GM12878 (cell line): Measurements from ENCODE around the gene ZNF331. TPM values are rescaled to one million over a fixed set of nuclear protein-coding genes. Genes with fewer than 3 reads are reported as not detected.

Source experiments
- ATAC-seq: fragments of 200-7000 bp; cut with Tn5 transposase; 3 replicates; pipeline ENCODE4 v1.9.1; 2020; ENCODE audit warnings: mild to moderate bottlenecking, moderate library complexity
- BruUV-seq: library from RNA; stranded (reverse); fragments of 400-500 nt; replicated peaks from 2 replicates; lab custom pipeline; 2021; lab: Mats Ljungman, UMichigan
- CTCF ChIA-PET: fragments of 300-600 bp; sonication (Branson Sonifier 250); formaldehyde crosslinking; extraction: SDS; loops from one replicate; lab custom pipeline; 2021; ENCODE audit warnings: inconsistent platforms; lab: Yijun Ruan, JAX
- POLR2A ChIA-PET: fragments of 350-600 bp; formaldehyde crosslinking; extraction: SDS; loops from one replicate; lab custom pipeline; 2021; ENCODE audit warnings: inconsistent platforms; lab: Charles Lee
- RAD21 ChIA-PET: fragments of 300-600 bp; sonication (Branson Sonifier 250); formaldehyde crosslinking; loops from one replicate; lab custom pipeline; 2023; ENCODE audit warnings: antibody characterized with exemption; ENCODE audit not compliant: unreplicated experiment; lab: Charles Lee
- SMC1A ChIA-PET: fragments of 300-600 bp; sonication (Branson Sonifier 250); formaldehyde crosslinking; loops from one replicate; lab custom pipeline; 2023; ENCODE audit not compliant: unreplicated experiment, uncharacterized antibody; lab: Charles Lee
- DNase-seq: peaks from one replicate; pipeline ENCODE4 v3.0.0-alpha.2; 2011; ENCODE audit warnings: low read depth, low spot score
- FAIRE-seq: peaks from 3 replicates; lab custom pipeline; 2011; peaks lifted over from hg19 to GRCh38; lab: Jason Lieb, UNC
- H2AFZ ChIP-seq: 2 replicates; pipeline ENCODE4 v1.6.0; 2011; ENCODE audit warnings: low read depth, low read length, control low read depth; ENCODE audit not compliant: control insufficient read depth
- H3K27ac ChIP-seq: 2 replicates; pipeline ENCODE4 v1.5.1; 2011; ENCODE audit warnings: control low read depth; ENCODE audit not compliant: control insufficient read depth, insufficient read depth
- H3K27me3 ChIP-seq, 2 experiments: replicated peaks in 1 of 2; 2 replicates each; pipeline versions ENCODE4 v1.6.0 to v1.6.1; 2011; ENCODE audit warnings: low read length in 1 of 2; ENCODE audit not compliant: control insufficient read depth in 2 of 2, insufficient read depth in 2 of 2
- H3K36me3 ChIP-seq, 2 experiments: 2 replicates each; pipeline ENCODE4 v1.5.1; 2011; ENCODE audit warnings: low read length in 1 of 2; ENCODE audit not compliant: control insufficient read depth in 2 of 2, insufficient read depth in 2 of 2
- H3K4me1 ChIP-seq: 2 replicates; pipeline ENCODE4 v1.6.1; 2011; ENCODE audit warnings: mild to moderate bottlenecking, low read length, moderate library complexity, mixed read lengths; ENCODE audit not compliant: control insufficient read depth, insufficient read depth
- H3K4me2 ChIP-seq: 2 replicates; pipeline ENCODE4 v1.6.0; 2011; ENCODE audit warnings: control low read depth; ENCODE audit not compliant: control insufficient read depth, insufficient read depth
- H3K4me3 ChIP-seq: fragments of 200-600 bp; sonication (generic); 2 replicates; pipeline ENCODE4 v1.5.1; 2016
- H3K79me2 ChIP-seq: 2 replicates; pipeline ENCODE4 v1.6.0; 2011; ENCODE audit warnings: low read length; ENCODE audit not compliant: control insufficient read depth, insufficient read depth
- H3K9ac ChIP-seq: 2 replicates; pipeline ENCODE4 v1.8.0; 2011; ENCODE audit warnings: low read length, control low read depth, mixed read lengths; ENCODE audit not compliant: control insufficient read depth, insufficient read depth
- H3K9me3 ChIP-seq: replicated peaks from 3 replicates; pipeline ENCODE4 v1.5.1; 2011; ENCODE audit warnings: mild to moderate bottlenecking, low read length; ENCODE audit not compliant: control insufficient read depth, insufficient read depth
- H4K20me1 ChIP-seq: 2 replicates; pipeline ENCODE4 v1.6.0; 2011; ENCODE audit not compliant: control insufficient read depth, insufficient read depth
- E4F1 ChIP-seq: fragments of 450-650 bp; IDR thresholded peaks from 2 replicates; pipeline ENCODE4 v1.6.1; 2018; ENCODE audit warnings: borderline replicate concordance, mild to moderate bottlenecking; ENCODE audit not compliant: partially characterized antibody
- TCF7 ChIP-seq: IDR thresholded peaks from 2 replicates; pipeline ENCODE4 v1.6.1; 2014; ENCODE audit warnings: antibody characterized with exemption, borderline replicate concordance
- WGBS: methylation state at CpG from one replicate; pipeline ENCODE4 v1.1.6; 2016; ENCODE audit warnings: low lambda C conversion rate; ENCODE audit not compliant: insufficient replicate concordance, insufficient coverage; ENCODE audit errors: missing lambda C conversion rate; 5-methylcytosine and 5-hydroxymethylcytosine counted together
- in situ Hi-C: fragments of 300-500 bp; cut with MboI; formaldehyde crosslinking; loops from 9 replicates; pipeline ENCODE4 v1.14.3; 2018; ENCODE audit warnings: mixed read lengths
- intact Hi-C: fragments of 100-400 bp; cut with micrococcal nuclease; formaldehyde crosslinking; loops from one replicate; pipeline ENCODE4 v1.14.2; 2022; ENCODE audit not compliant: unreplicated experiment
- polyA plus RNA-seq, 11 experiments: library from polyadenylated mRNA; depleted of rRNA in 4 of 11; unstranded in 6 of 11; stranded (reverse) in 5 of 11; fragments of >200 nt; fragmentation: Nextera tagmentation in 4 of 11; fragmentation: Illumina TruSeq in 1 of 11; extraction: Ambion mirVana in 4 of 11; extraction: Trizol in 1 of 11; gene quantifications; 1 replicate in 1 of 11; 2 replicates in 10 of 11; pipeline versions ENCODE4 v1.2.1 to v1.2.3, GENCODE V29; 2011 to 2016; ENCODE audit warnings: inconsistent platforms in 2 of 11, missing spikeins in 2 of 11, low read depth in 1 of 11
- total RNA-seq, 4 experiments: library from RNA; depleted of rRNA in 3 of 4; stranded (reverse); fragments of >200 nt in 3 of 4; fragmentation: Illumina TruSeq in 1 of 4; extraction: Trizol in 1 of 4; gene quantifications; 2 replicates each; pipeline versions ENCODE4 v1.2.1 to v1.2.3, GENCODE V29; 2013 to 2021
- TF ChIP-seq, protein P1 (sequence below): fragments of 150-350 bp; IDR thresholded peaks from 2 replicates; pipeline ENCODE4 v1.6.1; 2014; ENCODE audit warnings: mild to moderate bottlenecking, low read depth, low read length
- TF ChIP-seq, protein P2 (sequence below): fragments of 450-650 bp; IDR thresholded peaks from 2 replicates; pipeline ENCODE4 v1.6.1; 2017; ENCODE audit warnings: mild to moderate bottlenecking, moderate library complexity
- TF ChIP-seq, protein P3 (sequence below): fragments of 450-650 bp; IDR thresholded peaks from 2 replicates; pipeline ENCODE4 v1.6.1; 2016; ENCODE audit warnings: mild to moderate bottlenecking

The ZNF331 gene
- total and polyA plus RNA-seq, 10 of the 15 experiments (the other 5 are each of a cell fraction or from before 2014, with no cell fraction given) = 2.6 to 11.5 (median 5.3) TPM

DNA sequence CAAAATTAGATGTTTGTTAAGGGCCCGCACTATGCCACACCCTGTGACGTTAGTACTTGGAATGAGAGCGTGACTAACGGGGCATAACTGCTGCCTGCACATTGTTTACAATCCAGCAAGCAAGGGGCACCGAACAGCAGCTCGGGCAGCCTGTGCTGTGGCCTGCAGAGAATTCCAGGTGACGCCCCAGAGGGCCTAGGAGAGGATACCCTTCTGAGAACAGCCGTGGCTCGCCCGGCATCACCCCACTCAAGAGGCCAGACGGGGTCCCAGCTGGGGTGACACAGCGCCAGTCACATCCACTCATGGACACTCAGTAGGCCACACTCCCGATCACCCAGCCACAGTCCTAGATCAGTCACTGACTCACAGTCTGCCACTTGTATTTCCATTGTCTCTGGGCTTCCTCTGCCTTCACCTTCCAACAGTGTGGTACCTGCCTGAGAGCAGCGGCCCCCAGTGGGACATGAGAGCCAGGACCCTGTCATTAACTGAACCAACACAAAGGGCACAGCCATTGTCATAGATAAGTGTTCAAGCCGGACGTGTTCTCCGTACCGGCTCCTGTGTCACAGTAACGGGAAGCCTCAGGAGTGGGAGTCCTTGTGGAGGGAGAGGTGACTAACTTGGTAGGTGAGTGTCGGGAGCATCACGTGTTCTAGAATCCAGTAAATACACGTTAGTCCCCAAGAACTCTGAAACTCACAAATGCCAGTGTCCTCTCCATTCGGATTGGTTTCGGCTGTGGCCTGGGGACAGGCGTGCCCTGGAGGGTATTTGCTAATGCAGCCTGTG, 7.5 kb downstream of the ZNF331 start:
- WGBS = 81% methylated on average over 25 of the region's 25 CpGs

More for the DNA sequence above, 7.5 kb downstream of the ZNF331 start:
- BruUV-seq = no TSS peak
- intact Hi-C loops = no loop called here
- H4K20me1 ChIP-seq = no peaks in the 10 kb centered on the region
- SMC1A ChIA-PET = interaction anchor here (0.5 kb wide), 1 partner anchor 29 kb away, joined by 3 read pairs; no protein-coding TSS in a partner anchor
- ATAC-seq (no peak), FAIRE-seq (no peak), DNase-seq (no peak)
- H3K27ac ChIP-seq = no peak overlapping the region
- in situ Hi-C loops = no loop called here
- no peak overlapping the region for H2AFZ ChIP-seq
- H3K9ac ChIP-seq = no peak overlapping the region
- no peaks in the 10 kb centered on the region for H3K27me3 ChIP-seq
- no peak overlapping the region for H3K4me3 ChIP-seq
- H3K79me2 ChIP-seq = no peaks in the 10 kb centered on the region
- no peak overlapping the region for H3K4me2 ChIP-seq
- H3K9me3 ChIP-seq = no peaks in the 10 kb centered on the region; the same call in 1 of the 3 replicates
- POLR2A ChIA-PET = no interaction called here
- H3K36me3 ChIP-seq = 0 out of 4 replicates have a peak, but pooled peaks cover 0 to 3% of the 10 kb centered on the region in 2 experiments
- RAD21 ChIA-PET = no interaction called here
- H3K4me1 ChIP-seq = no peaks in the 10 kb centered on the region
- TF ChIP-seq, protein P1, sequence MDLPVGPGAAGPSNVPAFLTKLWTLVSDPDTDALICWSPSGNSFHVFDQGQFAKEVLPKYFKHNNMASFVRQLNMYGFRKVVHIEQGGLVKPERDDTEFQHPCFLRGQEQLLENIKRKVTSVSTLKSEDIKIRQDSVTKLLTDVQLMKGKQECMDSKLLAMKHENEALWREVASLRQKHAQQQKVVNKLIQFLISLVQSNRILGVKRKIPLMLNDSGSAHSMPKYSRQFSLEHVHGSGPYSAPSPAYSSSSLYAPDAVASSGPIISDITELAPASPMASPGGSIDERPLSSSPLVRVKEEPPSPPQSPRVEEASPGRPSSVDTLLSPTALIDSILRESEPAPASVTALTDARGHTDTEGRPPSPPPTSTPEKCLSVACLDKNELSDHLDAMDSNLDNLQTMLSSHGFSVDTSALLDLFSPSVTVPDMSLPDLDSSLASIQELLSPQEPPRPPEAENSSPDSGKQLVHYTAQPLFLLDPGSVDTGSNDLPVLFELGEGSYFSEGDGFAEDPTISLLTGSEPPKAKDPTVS = no peak
- TF ChIP-seq E4F1 (no peak), TCF7 (no peak)
- TF ChIP-seq, protein P2, sequence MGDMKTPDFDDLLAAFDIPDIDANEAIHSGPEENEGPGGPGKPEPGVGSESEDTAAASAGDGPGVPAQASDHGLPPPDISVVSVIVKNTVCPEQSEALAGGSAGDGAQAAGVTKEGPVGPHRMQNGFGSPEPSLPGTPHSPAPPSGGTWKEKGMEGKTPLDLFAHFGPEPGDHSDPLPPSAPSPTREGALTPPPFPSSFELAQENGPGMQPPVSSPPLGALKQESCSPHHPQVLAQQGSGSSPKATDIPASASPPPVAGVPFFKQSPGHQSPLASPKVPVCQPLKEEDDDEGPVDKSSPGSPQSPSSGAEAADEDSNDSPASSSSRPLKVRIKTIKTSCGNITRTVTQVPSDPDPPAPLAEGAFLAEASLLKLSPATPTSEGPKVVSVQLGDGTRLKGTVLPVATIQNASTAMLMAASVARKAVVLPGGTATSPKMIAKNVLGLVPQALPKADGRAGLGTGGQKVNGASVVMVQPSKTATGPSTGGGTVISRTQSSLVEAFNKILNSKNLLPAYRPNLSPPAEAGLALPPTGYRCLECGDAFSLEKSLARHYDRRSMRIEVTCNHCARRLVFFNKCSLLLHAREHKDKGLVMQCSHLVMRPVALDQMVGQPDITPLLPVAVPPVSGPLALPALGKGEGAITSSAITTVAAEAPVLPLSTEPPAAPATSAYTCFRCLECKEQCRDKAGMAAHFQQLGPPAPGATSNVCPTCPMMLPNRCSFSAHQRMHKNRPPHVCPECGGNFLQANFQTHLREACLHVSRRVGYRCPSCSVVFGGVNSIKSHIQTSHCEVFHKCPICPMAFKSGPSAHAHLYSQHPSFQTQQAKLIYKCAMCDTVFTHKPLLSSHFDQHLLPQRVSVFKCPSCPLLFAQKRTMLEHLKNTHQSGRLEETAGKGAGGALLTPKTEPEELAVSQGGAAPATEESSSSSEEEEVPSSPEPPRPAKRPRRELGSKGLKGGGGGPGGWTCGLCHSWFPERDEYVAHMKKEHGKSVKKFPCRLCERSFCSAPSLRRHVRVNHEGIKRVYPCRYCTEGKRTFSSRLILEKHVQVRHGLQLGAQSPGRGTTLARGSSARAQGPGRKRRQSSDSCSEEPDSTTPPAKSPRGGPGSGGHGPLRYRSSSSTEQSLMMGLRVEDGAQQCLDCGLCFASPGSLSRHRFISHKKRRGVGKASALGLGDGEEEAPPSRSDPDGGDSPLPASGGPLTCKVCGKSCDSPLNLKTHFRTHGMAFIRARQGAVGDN = no peak
- TF ChIP-seq, protein P3, sequence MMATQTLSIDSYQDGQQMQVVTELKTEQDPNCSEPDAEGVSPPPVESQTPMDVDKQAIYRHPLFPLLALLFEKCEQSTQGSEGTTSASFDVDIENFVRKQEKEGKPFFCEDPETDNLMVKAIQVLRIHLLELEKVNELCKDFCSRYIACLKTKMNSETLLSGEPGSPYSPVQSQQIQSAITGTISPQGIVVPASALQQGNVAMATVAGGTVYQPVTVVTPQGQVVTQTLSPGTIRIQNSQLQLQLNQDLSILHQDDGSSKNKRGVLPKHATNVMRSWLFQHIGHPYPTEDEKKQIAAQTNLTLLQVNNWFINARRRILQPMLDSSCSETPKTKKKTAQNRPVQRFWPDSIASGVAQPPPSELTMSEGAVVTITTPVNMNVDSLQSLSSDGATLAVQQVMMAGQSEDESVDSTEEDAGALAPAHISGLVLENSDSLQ = no peak
- CTCF ChIA-PET = no interaction called here
